Neural crest cell (in vitro differentiated cells): ENCODE results near the gene KRT81. TPM values are rescaled to one million over a fixed set of nuclear protein-coding genes. Genes with fewer than 3 reads are reported as not detected.

ENCODE experiments used
- DNase-seq: peaks from one replicate; pipeline ENCODE4 v3.0.0; 2021; ENCODE audit warnings: low read depth, mixed read lengths, low spot score
- H3K27ac Mint-ChIP-seq: one replicate; pipeline ENCODE4 v1.8.0; 2021; ENCODE audit warnings: mild to moderate bottlenecking, mixed read lengths; ENCODE audit not compliant: unreplicated experiment
- H3K27me3 Mint-ChIP-seq: 2 replicates; pipeline ENCODE4 v1.8.0; 2021; ENCODE audit warnings: low read depth, mild to moderate bottlenecking, mixed read lengths
- H3K36me3 Mint-ChIP-seq: 2 replicates; pipeline ENCODE4 v1.8.0; 2021; ENCODE audit warnings: low read depth, mild to moderate bottlenecking, mixed read lengths
- H3K4me1 Mint-ChIP-seq: 2 replicates; pipeline ENCODE4 v1.8.0; 2021; ENCODE audit warnings: mixed read lengths
- H3K4me3 Mint-ChIP-seq: one replicate; pipeline ENCODE4 v1.8.0; 2021; ENCODE audit warnings: mild to moderate bottlenecking, mixed read lengths
- H3K9me3 Mint-ChIP-seq: 2 replicates; pipeline ENCODE4 v1.8.0; 2021; ENCODE audit warnings: mixed read lengths
- CTCF ChIP-seq: fragments of 200-600 bp; sonication (generic); conservative IDR thresholded peaks from 2 replicates; pipeline ENCODE4 v1.5.0; 2021; ENCODE audit warnings: antibody characterized with exemption, mild to moderate bottlenecking
- total RNA-seq: library from RNA; stranded (reverse); gene quantifications from 2 replicates; pipeline ENCODE4 v1.2.1, GENCODE V29; 2021

The KRT81 gene
- total RNA-seq, 1 donor from 2014 or later: not detected

GRCh38 chr12:52285172-52285745 is 6.1 kb downstream of the KRT81 start:
- Mint-ChIP-seq H3K4me3 (no peak overlapping the region), H3K4me1 (no peaks in the 10 kb centered on the region), H3K27me3 (no peaks in the 10 kb centered on the region), H3K36me3 (no peaks in the 10 kb centered on the region), H3K27ac (peak overlapping the region; percentile 92), H3K9me3 (no peaks in the 10 kb centered on the region)
- DNase-seq: no peak
- no peak for TF ChIP-seq CTCF

- TF ChIP-seq CTCF: no peak
- no peaks in the 10 kb centered on the region for H3K36me3 Mint-ChIP-seq
- H3K9me3 Mint-ChIP-seq: no peaks in the 10 kb centered on the region
- no peak overlapping the region for H3K4me3 Mint-ChIP-seq
- H3K27ac Mint-ChIP-seq: no peak overlapping the region
- peaks cover 6% of the 10 kb centered on the region for H3K4me1 Mint-ChIP-seq
- H3K27me3 Mint-ChIP-seq: no peaks in the 10 kb centered on the region
- no peak for DNase-seq
Observed at GRCh38 chr12:52284562-52285171, 6.7 kb downstream of the KRT81 start.

GRCh38 chr12:52280796-52281560 is 10.4 kb downstream of the KRT81 start:
- no peak for DNase-seq
- Mint-ChIP-seq H3K4me3 (no peak overlapping the region), H3K27me3 (peaks cover 19% of the 10 kb centered on the region), H3K27ac (no peak overlapping the region), H3K9me3 (no peaks in the 10 kb centered on the region), H3K4me1 (peaks cover 21% of the 10 kb centered on the region), H3K36me3 (no peaks in the 10 kb centered on the region)
- TF ChIP-seq CTCF: no peak

GRCh38 chr12:52280319-52280795 is 11.0 kb downstream of the KRT81 start:
- H3K9me3 Mint-ChIP-seq: no peaks in the 10 kb centered on the region
- no peaks in the 10 kb centered on the region for H3K36me3 Mint-ChIP-seq
- no peak overlapping the region for H3K4me3 Mint-ChIP-seq
- TF ChIP-seq CTCF: no peak
- no peak overlapping the region for H3K27ac Mint-ChIP-seq
- peaks cover 20% of the 10 kb centered on the region for H3K27me3 Mint-ChIP-seq
- DNase-seq: no peak
- H3K4me1 Mint-ChIP-seq: peaks cover 21% of the 10 kb centered on the region

GRCh38 chr12:52279422-52280318 is 11.7 kb downstream of the KRT81 start:
- peaks cover 24% of the 10 kb centered on the region for H3K4me1 Mint-ChIP-seq
- no peak for DNase-seq
- H3K4me3 Mint-ChIP-seq: no peak overlapping the region
- H3K9me3 Mint-ChIP-seq: no peaks in the 10 kb centered on the region
- no peak overlapping the region for H3K27ac Mint-ChIP-seq
- no peaks in the 10 kb centered on the region for H3K36me3 Mint-ChIP-seq
- H3K27me3 Mint-ChIP-seq: peaks cover 24% of the 10 kb centered on the region
- no peak for TF ChIP-seq CTCF
